GM18520 (cell line): Measurements from ENCODE around the gene TGFBR2.
A peak's percentile ranks its signal among the peaks of the same experiment; 100 is the strongest.

Source experiments
- ATAC-seq: cut with Tn5 transposase; IDR thresholded peaks from one replicate; pipeline ENCODE4 v1.9.1; 2021; ENCODE audit not compliant: unreplicated experiment

Gene TGFBR2

GRCh38 chr3:30708472-30708871, 102.1 kb downstream of the TGFBR2 start:
- no peak for ATAC-seq

- no peak for ATAC-seq
Observed at GRCh38 chr3:30710017-30710416, 103.6 kb downstream of the TGFBR2 start.

GRCh38 chr3:30711151-30711550, 104.8 kb downstream of the TGFBR2 start:
- no peak for ATAC-seq

GRCh38 chr3:30711867-30712266, 105.5 kb downstream of the TGFBR2 start:
- no peak for ATAC-seq

GRCh38 chr3:30712991-30713390, 106.6 kb downstream of the TGFBR2 start:
- no peak for ATAC-seq

GRCh38 chr3:30713885-30714503, 107.6 kb downstream of the TGFBR2 start:
- ATAC-seq: no peak

GRCh38 chr3:30719536-30719935, 113.1 kb downstream of the TGFBR2 start:
- no peak for ATAC-seq

GRCh38 chr3:30720586-30721313, 114.3 kb downstream of the TGFBR2 start:
- ATAC-seq: no peak

- no peak for ATAC-seq
Observed at GRCh38 chr3:30721314-30721634, 114.9 kb downstream of the TGFBR2 start.

- ATAC-seq: no peak
Observed at GRCh38 chr3:30723211-30723610, 116.8 kb downstream of the TGFBR2 start.

GRCh38 chr3:30724863-30725262, 118.5 kb downstream of the TGFBR2 start:
- no peak for ATAC-seq

GRCh38 chr3:30728143-30728542, 121.7 kb downstream of the TGFBR2 start:
- no peak for ATAC-seq

- no peak for ATAC-seq
Observed at GRCh38 chr3:30729512-30729911, 123.1 kb downstream of the TGFBR2 start.

GRCh38 chr3:30729936-30730335, 123.5 kb downstream of the TGFBR2 start:
- ATAC-seq: no peak

- no peak for ATAC-seq
Observed at GRCh38 chr3:30730967-30731366, 124.6 kb downstream of the TGFBR2 start.

GRCh38 chr3:30733209-30733608, 126.8 kb downstream of the TGFBR2 start:
- ATAC-seq: no peak

- no peak for ATAC-seq
Observed at GRCh38 chr3:30733696-30734095, 127.3 kb downstream of the TGFBR2 start.

GRCh38 chr3:30737743-30738499, 131.5 kb downstream of the TGFBR2 start:
- ATAC-seq: no peak

- ATAC-seq: peak; percentile 93
Observed at GRCh38 chr3:30738605-30739004, 132.2 kb downstream of the TGFBR2 start.

GRCh38 chr3:30741889-30742288, 135.5 kb downstream of the TGFBR2 start:
- ATAC-seq: no peak

GRCh38 chr3:30742796-30743619, 136.6 kb downstream of the TGFBR2 start:
- no peak for ATAC-seq
